Smooth muscle cell (in vitro differentiated cells): ENCODE data around the gene HOXA2. TPM values are rescaled to one million over a fixed set of nuclear protein-coding genes. Genes with fewer than 3 reads are reported as not detected.

Experiments
- DNase-seq: peaks from one replicate; lab custom pipeline; 2025; ENCODE audit not compliant: unreplicated experiment; lab: John Stamatoyannopoulos, UW
- H2AFZ ChIP-seq: fragments of 200-600 bp; sonication (generic); 2 replicates; pipeline ENCODE4 v1.6.0; 2016; ENCODE audit warnings: antibody characterized with exemption, low read depth, mild to moderate bottlenecking
- H3F3A ChIP-seq: fragments of 200-600 bp; sonication (generic); 2 replicates; pipeline ENCODE4 v1.6.0; 2017; ENCODE audit warnings: antibody characterized with exemption, low read depth
- H3K27ac ChIP-seq: fragments of 200-600 bp; sonication (generic); 2 replicates; pipeline ENCODE4 v1.5.1; 2016; ENCODE audit warnings: low read depth, mild to moderate bottlenecking
- H3K27me3 ChIP-seq: fragments of 200-600 bp; sonication (generic); 2 replicates; pipeline ENCODE4 v1.6.1; 2016; ENCODE audit warnings: low read depth, mild to moderate bottlenecking
- H3K36me3 ChIP-seq: fragments of 200-600 bp; sonication (generic); 2 replicates; pipeline ENCODE4 v1.5.1; 2016; ENCODE audit warnings: low read depth
- H3K4me1 ChIP-seq: fragments of 200-600 bp; sonication (generic); 2 replicates; pipeline ENCODE4 v1.5.1; 2016; ENCODE audit warnings: low read depth
- H3K4me2 ChIP-seq: fragments of 200-600 bp; sonication (generic); 2 replicates; pipeline ENCODE4 v1.6.0; 2016; ENCODE audit warnings: mild to moderate bottlenecking
- H3K4me3 ChIP-seq: fragments of 200-600 bp; sonication (generic); 2 replicates; pipeline ENCODE4 v1.5.1; 2016; ENCODE audit warnings: mild to moderate bottlenecking
- H3K79me2 ChIP-seq: fragments of 200-600 bp; sonication (generic); 2 replicates; pipeline ENCODE4 v1.6.0; 2016; ENCODE audit warnings: low read depth, mild to moderate bottlenecking
- H3K9ac ChIP-seq: fragments of 200-600 bp; sonication (generic); 2 replicates; pipeline ENCODE4 v1.6.0; 2016; ENCODE audit warnings: low read depth
- H3K9me3 ChIP-seq: fragments of 200-600 bp; sonication (generic); replicated peaks from 2 replicates; pipeline ENCODE4 v1.5.1; 2016; ENCODE audit warnings: low read depth
- H4K20me1 ChIP-seq: fragments of 200-600 bp; sonication (generic); 2 replicates; pipeline ENCODE4 v1.6.0; 2016; ENCODE audit warnings: low read depth
- WGBS: methylation state at CpG from one replicate; pipeline ENCODE4 v1.1.7; 2016; ENCODE audit warnings: low lambda C conversion rate; 5-methylcytosine and 5-hydroxymethylcytosine counted together
- polyA plus RNA-seq: library from polyadenylated mRNA; unstranded; fragments of >200 nt; fragmentation: Nextera tagmentation; extraction: Ambion mirVana; gene quantifications from 2 replicates; pipeline ENCODE4 v1.2.1, GENCODE V29; 2016
- total RNA-seq: library from RNA; depleted of rRNA; stranded (reverse); fragments of >200 nt; gene quantifications from 2 replicates; pipeline ENCODE4 v1.2.3, GENCODE V29; 2014
- TF ChIP-seq, protein P1 (sequence below): fragments of 200-600 bp; sonication (generic); IDR thresholded peaks from 2 replicates; pipeline ENCODE4 v1.5.1; 2017; ENCODE audit warnings: borderline replicate concordance, mild to moderate bottlenecking, antibody characterized with exemption; ENCODE audit not compliant: insufficient read depth, poor library complexity, severe bottlenecking

HOXA2 gene
- total and polyA plus RNA-seq, 2 experiments from 2014 or later = not detected

DNA sequence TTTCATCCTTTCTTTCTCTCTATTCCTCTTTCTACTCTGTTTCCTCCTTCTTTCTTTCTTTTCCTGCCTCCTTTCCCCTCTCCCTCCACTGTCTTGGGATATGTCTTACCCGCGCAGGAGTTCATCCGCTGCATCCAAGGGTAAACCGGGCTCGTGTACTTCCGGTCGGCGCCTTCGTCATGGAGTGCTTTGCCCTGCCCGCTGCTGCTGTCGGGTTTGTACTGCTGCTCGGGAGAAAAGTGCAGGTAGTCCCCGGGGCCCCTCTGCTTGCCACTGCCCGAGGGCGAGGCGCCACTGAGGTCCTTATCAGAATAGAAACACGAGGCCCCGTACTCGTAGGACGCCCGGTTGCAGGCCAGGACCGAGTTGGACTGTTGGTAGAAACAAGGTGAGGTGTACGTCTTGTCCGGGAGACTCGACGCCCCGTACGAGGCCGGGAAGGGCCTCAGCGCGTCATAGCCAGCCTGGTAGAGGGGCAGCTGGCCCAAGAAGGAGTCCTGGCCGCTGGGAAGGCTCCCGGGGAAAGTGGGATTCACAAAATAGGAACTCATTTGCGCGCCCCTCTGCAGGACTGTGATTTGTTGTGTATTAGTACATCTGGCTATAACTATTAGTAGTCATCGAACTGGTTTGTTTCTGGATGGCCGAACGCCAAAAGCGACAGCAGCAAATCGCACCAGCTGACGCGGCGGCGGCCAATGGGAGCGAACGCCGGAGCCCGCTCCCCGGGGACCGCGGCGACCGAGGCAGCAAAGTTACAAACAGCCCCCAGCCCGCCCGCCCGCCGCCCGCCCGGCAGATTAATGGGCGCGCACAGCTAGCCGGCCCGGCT is 44.9 kb upstream of the HOXA2 start, which contains the start of gene HOXA6:
TSS of gene HOXA6 (minus strand) at position 576 of the 832 bp plus-strand sequence. CDS start at position 551, 25 bp downstream.
- TF ChIP-seq, protein P1, sequence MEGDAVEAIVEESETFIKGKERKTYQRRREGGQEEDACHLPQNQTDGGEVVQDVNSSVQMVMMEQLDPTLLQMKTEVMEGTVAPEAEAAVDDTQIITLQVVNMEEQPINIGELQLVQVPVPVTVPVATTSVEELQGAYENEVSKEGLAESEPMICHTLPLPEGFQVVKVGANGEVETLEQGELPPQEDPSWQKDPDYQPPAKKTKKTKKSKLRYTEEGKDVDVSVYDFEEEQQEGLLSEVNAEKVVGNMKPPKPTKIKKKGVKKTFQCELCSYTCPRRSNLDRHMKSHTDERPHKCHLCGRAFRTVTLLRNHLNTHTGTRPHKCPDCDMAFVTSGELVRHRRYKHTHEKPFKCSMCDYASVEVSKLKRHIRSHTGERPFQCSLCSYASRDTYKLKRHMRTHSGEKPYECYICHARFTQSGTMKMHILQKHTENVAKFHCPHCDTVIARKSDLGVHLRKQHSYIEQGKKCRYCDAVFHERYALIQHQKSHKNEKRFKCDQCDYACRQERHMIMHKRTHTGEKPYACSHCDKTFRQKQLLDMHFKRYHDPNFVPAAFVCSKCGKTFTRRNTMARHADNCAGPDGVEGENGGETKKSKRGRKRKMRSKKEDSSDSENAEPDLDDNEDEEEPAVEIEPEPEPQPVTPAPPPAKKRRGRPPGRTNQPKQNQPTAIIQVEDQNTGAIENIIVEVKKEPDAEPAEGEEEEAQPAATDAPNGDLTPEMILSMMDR = no peak
- Histone ChIP-seq H3K36me3 (no peaks in the 10 kb centered on the region), H2AFZ (no peak within 1 kb of the TSS), H3K79me2 (no peaks in the 10 kb centered on the region), H3K9ac (no peak within 1 kb of the TSS), H3K4me3 (peak within 1 kb of the TSS; percentile 32), H3K4me2 (peak within 1 kb of the TSS; percentile 74), H4K20me1 (no peaks in the 10 kb centered on the region), H3K4me1 (peaks cover 7% of the 10 kb centered on the region), H3F3A (no peaks in the 10 kb centered on the region), H3K27me3 (peaks cover 99% of the 10 kb centered on the region), H3K27ac (no peak within 1 kb of the TSS), H3K9me3 (no peaks in the 10 kb centered on the region)
- 24% methylated on average over 58 of the region's 63 CpGs for WGBS
- no peak for DNase-seq

DNA sequence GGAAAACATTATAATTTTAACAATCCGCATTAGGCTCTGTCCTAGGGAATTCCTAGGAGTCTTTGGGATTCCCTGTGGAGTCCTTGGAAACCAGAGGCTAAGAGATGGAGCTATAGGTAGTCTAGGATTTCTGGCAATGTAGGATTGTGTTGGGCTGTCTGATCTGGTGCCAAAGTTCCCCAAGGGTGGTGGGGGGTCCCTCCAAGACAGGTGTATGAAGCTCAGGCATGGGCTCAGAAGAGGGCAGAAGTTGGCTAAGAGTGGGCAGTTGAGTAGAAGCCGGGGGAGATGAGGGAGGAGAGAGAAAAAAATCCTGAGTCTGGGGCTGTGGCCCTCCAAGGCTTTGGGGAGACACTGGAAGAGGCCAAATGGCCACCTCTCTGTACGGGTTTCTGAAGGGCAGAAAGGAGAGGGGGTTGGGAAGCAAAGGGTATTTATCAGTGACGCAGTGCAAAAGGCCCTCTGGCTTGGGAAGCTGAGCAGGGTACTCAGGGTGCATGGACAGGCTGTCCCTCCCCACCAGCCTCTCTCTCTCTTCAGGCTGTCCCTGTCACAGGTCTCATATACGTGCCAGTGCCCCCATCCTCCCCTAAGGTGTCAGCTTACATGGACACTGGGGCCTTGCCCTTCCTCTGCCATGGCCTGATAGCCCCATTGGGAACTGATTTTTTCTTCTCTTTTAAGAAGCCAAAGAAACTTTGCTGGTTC is 44.2 kb upstream of the HOXA2 start:
- Histone ChIP-seq H3F3A (no peaks in the 10 kb centered on the region), H3K9ac (no peak overlapping the region), H3K27ac (no peak overlapping the region), H4K20me1 (no peaks in the 10 kb centered on the region), H3K9me3 (no peaks in the 10 kb centered on the region), H3K4me2 (no peak overlapping the region), H2AFZ (no peak overlapping the region), H3K27me3 (peaks cover 99% of the 10 kb centered on the region), H3K4me3 (no peak overlapping the region), H3K79me2 (no peaks in the 10 kb centered on the region), H3K36me3 (no peaks in the 10 kb centered on the region), H3K4me1 (peaks cover 7% of the 10 kb centered on the region)
- no peak for DNase-seq
- TF ChIP-seq, protein P1 = no peak
- WGBS = 66% methylated on average over 5 of the region's 5 CpGs

DNA sequence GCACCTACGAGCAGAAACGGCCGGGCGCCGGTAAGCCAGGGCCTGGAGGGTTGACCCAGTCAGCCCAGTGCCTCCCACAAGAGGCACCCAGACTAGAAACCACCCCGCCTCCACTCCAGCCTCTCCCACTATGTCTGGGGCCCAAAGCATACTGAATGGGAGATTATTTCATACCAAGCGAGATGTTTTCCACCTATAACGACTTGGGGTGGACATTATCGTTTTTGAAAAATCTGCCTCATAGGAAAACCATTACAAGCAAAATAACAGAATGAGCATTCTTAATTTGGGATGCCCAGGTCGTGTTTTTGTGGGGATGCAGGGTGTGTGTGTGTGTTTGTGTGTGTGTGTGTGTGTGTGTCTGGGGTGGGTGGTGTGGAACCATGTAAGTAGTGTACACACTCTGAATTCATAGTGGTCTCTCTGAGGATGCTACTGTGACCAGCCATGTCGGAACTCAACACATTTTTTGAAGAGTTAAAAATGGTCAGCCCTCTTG is 43.5 kb upstream of the HOXA2 start:
- Histone ChIP-seq H3K9ac (no peak overlapping the region), H3F3A (no peaks in the 10 kb centered on the region), H4K20me1 (no peaks in the 10 kb centered on the region), H3K4me1 (peaks cover 7% of the 10 kb centered on the region), H3K36me3 (no peaks in the 10 kb centered on the region), H3K27me3 (peaks cover 99% of the 10 kb centered on the region), H3K27ac (no peak overlapping the region), H3K4me3 (no peak overlapping the region), H3K79me2 (no peaks in the 10 kb centered on the region), H3K4me2 (no peak overlapping the region), H2AFZ (no peak overlapping the region), H3K9me3 (no peaks in the 10 kb centered on the region)
- WGBS = 67% methylated on average over 10 of the region's 11 CpGs
- TF ChIP-seq, protein P1 = no peak
- no peak for DNase-seq
